WI38 (cell line): Measurements from ENCODE around the gene C12orf56.
A peak's percentile ranks its signal among the peaks of the same experiment; 100 is the strongest.
"Not testable (repeated sequence)": the region's sequence is repeated elsewhere in the genome, so short reads cannot be mapped to it uniquely, and the experiment has no call there.

Experiments used
- H3K4me3 ChIP-seq: 2 replicates; pipeline ENCODE4 v1.5.1; 2011; ENCODE audit warnings: low read depth, mild to moderate bottlenecking, control low read depth, low read length
- TF ChIP-seq, protein P1 (sequence below): IDR thresholded peaks from 2 replicates; pipeline ENCODE4 v1.5.1; 2012; ENCODE audit warnings: low read depth, mild to moderate bottlenecking, control low read depth, low read length

Gene C12orf56

DNA sequence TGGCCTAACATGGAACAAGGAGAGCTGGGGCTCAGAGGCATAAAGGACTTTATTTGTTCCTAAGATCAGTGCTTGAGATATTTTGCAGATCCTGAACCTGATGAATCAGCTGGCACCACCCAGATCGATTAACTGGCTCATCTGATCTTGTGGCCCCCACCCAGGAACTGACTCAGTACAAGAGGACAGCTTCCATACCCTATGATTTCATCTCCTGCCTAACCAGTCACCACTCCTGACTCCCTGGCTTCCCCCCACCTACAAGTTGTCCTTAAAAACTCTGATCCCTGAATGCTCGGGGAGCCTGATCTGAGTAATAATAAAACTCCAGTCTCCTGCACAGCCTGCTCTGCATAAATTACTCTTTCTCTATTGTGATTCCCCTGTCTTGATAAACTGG is 5.1 kb downstream of the C12orf56 start:
- no peak overlapping the region for H3K4me3 ChIP-seq
- TF ChIP-seq, protein P1, sequence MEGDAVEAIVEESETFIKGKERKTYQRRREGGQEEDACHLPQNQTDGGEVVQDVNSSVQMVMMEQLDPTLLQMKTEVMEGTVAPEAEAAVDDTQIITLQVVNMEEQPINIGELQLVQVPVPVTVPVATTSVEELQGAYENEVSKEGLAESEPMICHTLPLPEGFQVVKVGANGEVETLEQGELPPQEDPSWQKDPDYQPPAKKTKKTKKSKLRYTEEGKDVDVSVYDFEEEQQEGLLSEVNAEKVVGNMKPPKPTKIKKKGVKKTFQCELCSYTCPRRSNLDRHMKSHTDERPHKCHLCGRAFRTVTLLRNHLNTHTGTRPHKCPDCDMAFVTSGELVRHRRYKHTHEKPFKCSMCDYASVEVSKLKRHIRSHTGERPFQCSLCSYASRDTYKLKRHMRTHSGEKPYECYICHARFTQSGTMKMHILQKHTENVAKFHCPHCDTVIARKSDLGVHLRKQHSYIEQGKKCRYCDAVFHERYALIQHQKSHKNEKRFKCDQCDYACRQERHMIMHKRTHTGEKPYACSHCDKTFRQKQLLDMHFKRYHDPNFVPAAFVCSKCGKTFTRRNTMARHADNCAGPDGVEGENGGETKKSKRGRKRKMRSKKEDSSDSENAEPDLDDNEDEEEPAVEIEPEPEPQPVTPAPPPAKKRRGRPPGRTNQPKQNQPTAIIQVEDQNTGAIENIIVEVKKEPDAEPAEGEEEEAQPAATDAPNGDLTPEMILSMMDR: no peak

- TF ChIP-seq, protein P1: no peak
- no peak overlapping the region for H3K4me3 ChIP-seq
Observed at GRCh38 chr12:64385019-64385418, 5.5 kb downstream of the C12orf56 start.

- TF ChIP-seq, protein P1: no peak
- H3K4me3 ChIP-seq: no peak overlapping the region
Observed at GRCh38 chr12:64383675-64384074, 6.9 kb downstream of the C12orf56 start.

DNA sequence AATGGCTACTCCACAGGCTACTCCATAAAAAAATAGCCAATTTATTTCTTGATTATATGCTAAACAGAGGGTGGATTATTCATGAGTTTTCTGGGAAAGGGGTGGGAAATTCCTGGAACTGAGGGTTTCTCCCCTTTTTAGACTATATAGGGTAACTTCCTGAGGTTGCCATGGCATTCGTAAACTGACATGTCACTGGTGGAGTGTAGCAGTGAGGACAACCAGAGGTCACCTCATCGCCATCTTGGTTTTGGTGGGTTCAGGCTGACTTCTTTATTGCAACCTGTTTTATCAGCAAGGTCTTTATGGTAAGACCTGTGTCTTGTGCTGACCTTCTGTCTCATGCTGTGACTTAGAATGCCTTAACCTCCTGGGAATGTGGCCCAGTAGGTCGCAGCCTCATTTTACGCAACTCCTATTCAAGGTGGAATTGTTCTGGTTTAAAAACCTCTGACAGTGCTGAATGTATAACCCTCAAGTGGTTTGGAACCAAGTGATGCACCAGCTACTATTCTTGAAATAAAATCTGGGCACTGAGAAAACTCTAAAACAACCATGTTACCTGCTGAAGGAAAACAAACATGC is 27.7 kb downstream of the C12orf56 start:
- no peak overlapping the region for H3K4me3 ChIP-seq
- TF ChIP-seq, protein P1: no peak

DNA sequence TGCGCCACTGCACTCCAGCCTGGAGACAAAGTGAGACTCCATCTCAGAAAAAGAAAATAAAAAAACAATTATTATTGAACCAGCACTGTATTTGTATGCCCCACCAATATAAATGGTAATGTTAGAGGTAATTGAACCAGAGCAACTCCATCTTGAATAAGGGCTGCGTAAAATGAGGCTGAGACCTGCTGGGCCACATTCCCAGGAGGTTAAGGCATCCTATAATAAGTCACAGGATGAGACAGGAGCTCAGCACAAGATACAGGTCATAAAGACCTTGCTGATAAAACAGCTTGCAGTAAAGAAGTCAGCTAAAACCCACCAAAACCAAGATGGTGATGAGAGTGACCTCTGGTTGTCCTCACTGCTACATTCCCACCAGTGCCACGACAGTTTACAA is 29.4 kb downstream of the C12orf56 start:
- not testable (repeated sequence) for H3K4me3 ChIP-seq

- not testable (repeated sequence) for H3K4me3 ChIP-seq
Observed at GRCh38 chr12:64356209-64356608, 34.3 kb downstream of the C12orf56 start.

DNA sequence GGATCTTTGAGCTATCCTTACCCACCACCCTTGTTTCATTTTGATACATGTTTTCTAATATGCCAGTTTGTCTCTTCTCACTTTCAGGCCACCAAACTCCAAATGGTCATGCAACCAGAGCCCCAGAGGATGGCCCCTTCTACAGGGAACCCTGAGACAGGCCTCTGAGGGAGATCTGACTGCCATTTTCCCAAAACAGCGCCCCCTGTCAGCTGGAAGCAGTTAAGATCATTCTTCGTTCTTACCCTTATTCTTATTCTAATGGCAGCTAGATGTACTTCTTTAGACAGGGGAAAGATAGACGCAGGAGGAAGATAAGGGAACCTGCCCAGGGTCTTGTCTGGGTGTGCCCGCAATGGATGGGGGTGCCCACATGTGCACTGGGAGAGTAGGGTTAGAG is 38.4 kb downstream of the C12orf56 start:
- no peak overlapping the region for H3K4me3 ChIP-seq
- TF ChIP-seq, protein P1: 0 out of 2 replicates have a peak, but pooled peaks have one; percentile 7

DNA sequence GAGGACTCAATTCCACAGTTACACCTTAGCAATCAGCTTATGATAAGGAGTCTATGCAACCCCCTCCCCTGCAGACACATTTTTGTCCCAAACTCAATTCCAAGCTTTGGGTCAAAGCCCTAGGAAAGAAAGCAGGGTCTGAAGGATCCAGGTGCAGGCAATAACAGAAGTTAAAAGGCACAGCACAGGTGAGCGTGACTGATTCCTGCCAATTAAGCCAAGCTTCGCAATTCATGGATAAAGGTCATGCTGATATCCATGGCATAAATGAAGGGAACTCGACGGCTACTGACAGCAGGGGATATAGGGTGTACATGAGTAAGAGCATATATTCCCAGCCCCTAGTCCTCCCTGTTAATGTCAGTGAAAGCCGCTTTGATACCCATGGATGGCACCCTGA is 39.3 kb downstream of the C12orf56 start:
- H3K4me3 ChIP-seq: no peak overlapping the region
- TF ChIP-seq, protein P1: no peak
